Hypothalamus (tissue), 51 donors: ENCODE data around the gene CFAP92.

Experiments used
- DNase-seq, 51 donors: peaks; one replicate each; lab custom pipeline; 2025; lab: John Stamatoyannopoulos, UW

CFAP92 gene

GRCh38 chr3:128993461-128994172 is at the start of gene CFAP92:
Gene CFAP92, minus strand, starts transcription at chr3:128994076. Its CDS starts 772 bp downstream, at chr3:128993304.
- peak in 46 of 51 donors; percentile 8 to 85 (median 60) for DNase-seq

- no peak for DNase-seq
Measured at GRCh38 chr3:129040579-129041300, 46.9 kb upstream of the CFAP92 start.

GRCh38 chr3:129040039-129040336 is 46.1 kb upstream of the CFAP92 start:
- no peak for DNase-seq

- DNase-seq: peak in 3 of 51 donors; percentile 6 to 23 (median 8)
Measured at GRCh38 chr3:129039271-129040038, 45.6 kb upstream of the CFAP92 start.

- DNase-seq: no peak
Measured at GRCh38 chr3:129038121-129038855, 44.4 kb upstream of the CFAP92 start.

- no peak for DNase-seq
Measured at GRCh38 chr3:129037093-129037419, 43.2 kb upstream of the CFAP92 start.

- no peak for DNase-seq
Measured at GRCh38 chr3:129036222-129037092, 42.6 kb upstream of the CFAP92 start.

- no peak for DNase-seq
Measured at GRCh38 chr3:129035360-129036221, 41.7 kb upstream of the CFAP92 start.

- DNase-seq: no peak
Measured at GRCh38 chr3:129034642-129035041, 40.8 kb upstream of the CFAP92 start.

GRCh38 chr3:129033633-129034321 is 39.9 kb upstream of the CFAP92 start:
- no peak for DNase-seq

GRCh38 chr3:129033151-129033550 is 39.3 kb upstream of the CFAP92 start:
- no peak for DNase-seq

- DNase-seq: no peak
Measured at GRCh38 chr3:129032716-129033115, 38.8 kb upstream of the CFAP92 start.

GRCh38 chr3:129031476-129032215 is 37.8 kb upstream of the CFAP92 start:
- no peak for DNase-seq

- DNase-seq: no peak
Measured at GRCh38 chr3:129030611-129031010, 36.7 kb upstream of the CFAP92 start.

- no peak for DNase-seq
Measured at GRCh38 chr3:129028866-129029265, 35.0 kb upstream of the CFAP92 start.

- DNase-seq: no peak
Measured at GRCh38 chr3:129027544-129027880, 33.6 kb upstream of the CFAP92 start.

GRCh38 chr3:129026728-129027543 is 33.1 kb upstream of the CFAP92 start:
- peak in 50 of 51 donors; percentile 20 to 86 (median 64) for DNase-seq
